Prostate gland (tissue), 2 donors: Measurements from ENCODE around the gene TMEM59L.

Source experiments
- CTCF ChIP-seq, 4 experiments: fragments of 200-600 bp in 2 of 4; fragments of 450-650 bp in 2 of 4; sonication (generic) in 2 of 4; IDR thresholded peaks; 1 replicate in 3 of 4; 2 replicates in 1 of 4; pipeline ENCODE4 v1.5.1; 2016 to 2019; ENCODE audit warnings: antibody characterized with exemption in 4 of 4, mild to moderate bottlenecking in 2 of 4, moderate library complexity in 2 of 4
- POLR2AphosphoS5 ChIP-seq: sonication (generic); formaldehyde crosslinking; IDR thresholded peaks from one replicate; pipeline ENCODE4 v1.6.1; 2017; ENCODE audit warnings: antibody characterized with exemption

- no peak for TF ChIP-seq CTCF (IDR thresholded peaks at IDR 0.05)
- no peak for TF ChIP-seq POLR2AphosphoS5
These were observed 20.8 kb upstream of the TMEM59L start for GRCh38 chr19:18591735-18592385.
